ENCODE results near the gene C5.

The C5 gene

DNA sequence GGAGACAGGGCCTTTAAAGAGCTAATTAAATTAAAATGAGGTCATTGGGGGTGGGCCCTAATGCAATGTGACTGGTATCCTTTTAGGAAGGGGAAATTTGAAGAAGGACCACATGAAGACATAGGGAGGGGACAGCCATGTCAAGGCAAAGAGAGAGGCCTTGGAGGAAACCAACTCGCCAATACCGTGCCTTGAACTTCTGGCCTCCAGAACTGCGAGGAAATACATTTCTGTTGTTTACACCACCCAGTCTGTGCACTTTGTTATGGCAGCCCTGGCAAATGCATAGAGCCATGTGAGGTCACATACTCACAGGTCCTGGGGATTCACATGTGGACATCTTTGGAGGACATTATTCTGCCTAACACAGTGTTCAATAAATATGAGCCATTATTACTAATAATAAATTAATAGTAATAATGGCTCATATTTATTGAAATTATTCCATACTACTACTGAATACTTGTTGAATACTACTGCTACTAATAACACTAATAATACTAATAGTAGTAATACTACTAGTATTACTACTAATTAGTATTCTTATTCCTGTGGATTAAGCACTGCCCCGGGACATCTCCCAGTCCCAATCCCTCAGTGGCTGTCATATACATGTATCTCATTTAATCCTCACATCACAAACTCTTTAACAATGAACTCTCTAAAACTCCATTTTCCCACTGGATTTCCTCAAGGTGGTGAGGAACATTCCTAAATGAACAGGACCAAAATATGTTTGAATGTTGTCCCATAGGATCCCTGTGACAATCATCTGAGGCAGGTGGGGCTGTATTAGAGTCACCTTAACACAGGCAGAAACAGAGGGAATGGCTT, 131.9 kb downstream of the C5 start:
- in situ Hi-C loops (cut with MboI; ENCODE audit: low pct_unique_long_range_greater_than_20kb, low sequenced_read_pairs, unreplicated experiment) = no loop called here
- TF ChIP-seq, protein P1, sequence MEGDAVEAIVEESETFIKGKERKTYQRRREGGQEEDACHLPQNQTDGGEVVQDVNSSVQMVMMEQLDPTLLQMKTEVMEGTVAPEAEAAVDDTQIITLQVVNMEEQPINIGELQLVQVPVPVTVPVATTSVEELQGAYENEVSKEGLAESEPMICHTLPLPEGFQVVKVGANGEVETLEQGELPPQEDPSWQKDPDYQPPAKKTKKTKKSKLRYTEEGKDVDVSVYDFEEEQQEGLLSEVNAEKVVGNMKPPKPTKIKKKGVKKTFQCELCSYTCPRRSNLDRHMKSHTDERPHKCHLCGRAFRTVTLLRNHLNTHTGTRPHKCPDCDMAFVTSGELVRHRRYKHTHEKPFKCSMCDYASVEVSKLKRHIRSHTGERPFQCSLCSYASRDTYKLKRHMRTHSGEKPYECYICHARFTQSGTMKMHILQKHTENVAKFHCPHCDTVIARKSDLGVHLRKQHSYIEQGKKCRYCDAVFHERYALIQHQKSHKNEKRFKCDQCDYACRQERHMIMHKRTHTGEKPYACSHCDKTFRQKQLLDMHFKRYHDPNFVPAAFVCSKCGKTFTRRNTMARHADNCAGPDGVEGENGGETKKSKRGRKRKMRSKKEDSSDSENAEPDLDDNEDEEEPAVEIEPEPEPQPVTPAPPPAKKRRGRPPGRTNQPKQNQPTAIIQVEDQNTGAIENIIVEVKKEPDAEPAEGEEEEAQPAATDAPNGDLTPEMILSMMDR (IDR thresholded peaks at IDR 0.05; ENCODE audit: extremely low read depth, insufficient read depth, missing control alignments) = no peak
- no peak for DNase-seq (ENCODE audit: low spot score)

DNA sequence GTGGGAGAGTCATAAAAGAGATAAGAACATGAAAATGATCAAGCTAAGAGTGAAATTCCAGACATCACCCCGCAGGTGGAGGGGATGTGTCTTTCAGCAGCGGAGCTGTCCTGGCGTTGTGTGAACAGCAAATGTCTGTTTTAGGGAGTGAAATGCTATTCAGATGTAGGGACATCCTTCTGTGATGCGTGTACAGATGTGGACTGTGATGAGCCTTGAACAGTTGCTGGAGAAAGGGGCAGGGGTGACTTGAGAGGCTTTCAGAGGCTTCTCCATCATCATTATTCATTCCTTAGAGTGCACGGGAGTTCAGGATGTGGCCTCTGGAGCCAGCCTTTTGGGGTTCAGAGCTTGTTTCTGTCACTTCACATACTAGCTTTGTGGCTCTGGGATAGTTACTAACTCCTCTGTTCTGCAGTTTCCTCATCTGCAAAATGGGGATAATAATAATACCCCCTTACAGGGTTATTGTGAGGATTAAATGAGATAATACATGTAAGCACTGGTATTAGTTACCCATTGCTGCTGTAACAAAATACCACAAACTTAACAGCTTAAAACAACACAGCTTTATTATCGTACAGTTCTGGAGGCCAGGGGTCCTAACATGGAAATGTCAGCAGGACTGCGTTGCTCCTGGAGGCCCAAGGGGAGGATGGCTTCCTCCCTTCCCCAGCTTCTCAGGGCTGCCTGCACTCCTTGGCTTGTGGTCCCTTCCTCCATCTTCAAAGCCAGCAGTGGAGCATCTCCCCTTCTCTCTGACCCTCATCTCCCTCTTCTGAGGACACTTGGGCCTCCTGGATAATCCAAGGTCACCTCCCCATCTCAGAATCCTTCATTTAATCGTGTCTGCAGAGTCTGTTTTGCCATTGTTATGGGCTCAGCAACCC, 132.8 kb downstream of the C5 start:
- in situ Hi-C loops (cut with MboI; ENCODE audit: low pct_unique_long_range_greater_than_20kb, low sequenced_read_pairs, unreplicated experiment) = no loop called here
- DNase-seq (ENCODE audit: low spot score) = no peak
- TF ChIP-seq, protein P1 (IDR thresholded peaks at IDR 0.05; ENCODE audit: extremely low read depth, insufficient read depth, missing control alignments) = no peak

DNA sequence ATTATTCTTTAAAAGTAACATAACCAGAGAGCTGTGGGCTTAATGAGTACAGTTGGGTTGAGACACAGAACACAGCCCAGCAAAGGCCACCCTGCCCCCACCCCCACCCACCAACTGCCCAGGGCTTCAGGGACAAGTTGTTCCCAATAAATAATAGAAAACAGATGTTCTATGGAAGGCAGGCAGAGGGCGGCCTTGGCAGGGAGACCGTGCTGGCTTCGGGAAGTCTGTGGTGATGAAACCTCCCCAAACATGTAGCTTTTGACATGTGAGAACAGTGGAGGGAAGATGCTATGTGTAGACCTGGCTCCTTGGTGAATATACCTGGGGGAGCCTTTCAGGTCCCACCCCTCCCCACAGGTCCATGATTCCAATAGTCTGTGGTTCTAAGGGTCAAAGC, 133.5 kb downstream of the C5 start:
- no peak for DNase-seq (ENCODE audit: low spot score)
- TF ChIP-seq, protein P1 (IDR thresholded peaks at IDR 0.05; ENCODE audit: extremely low read depth, insufficient read depth, missing control alignments) = no peak
- in situ Hi-C loops (cut with MboI; ENCODE audit: low pct_unique_long_range_greater_than_20kb, low sequenced_read_pairs, unreplicated experiment) = no loop called here

DNA sequence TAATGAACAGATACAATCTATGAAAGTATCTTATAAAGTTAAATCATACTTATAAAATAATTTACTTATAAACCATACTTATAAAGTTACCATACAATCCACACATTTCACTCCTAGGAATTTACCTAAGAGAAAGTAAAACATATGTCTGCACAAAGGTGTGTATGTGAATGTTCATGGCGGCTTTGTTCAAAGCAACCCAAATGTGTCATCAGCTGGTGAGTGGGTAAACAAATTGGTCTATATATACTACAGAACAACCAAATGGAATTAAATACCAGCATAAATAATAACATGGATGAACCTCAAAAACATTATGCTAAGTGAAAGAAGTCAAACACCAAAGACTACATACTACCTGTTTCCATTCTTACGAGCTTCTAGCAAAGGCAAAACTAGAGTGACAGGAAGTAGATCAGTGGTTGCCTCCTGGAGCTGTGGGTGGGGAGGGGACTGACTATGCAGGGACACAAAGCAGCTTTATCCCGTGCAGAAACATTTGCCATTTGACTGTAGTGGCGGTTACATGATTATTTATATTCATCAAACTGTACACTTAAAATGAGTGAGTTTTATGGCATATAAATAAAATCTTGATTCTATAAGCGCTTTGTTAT, 134.1 kb downstream of the C5 start:
- DNase-seq (ENCODE audit: low spot score) = no peak
- TF ChIP-seq, protein P1 (IDR thresholded peaks at IDR 0.05; ENCODE audit: extremely low read depth, insufficient read depth, missing control alignments) = no peak
- in situ Hi-C loops (cut with MboI; ENCODE audit: low pct_unique_long_range_greater_than_20kb, low sequenced_read_pairs, unreplicated experiment) = no loop called here

DNA sequence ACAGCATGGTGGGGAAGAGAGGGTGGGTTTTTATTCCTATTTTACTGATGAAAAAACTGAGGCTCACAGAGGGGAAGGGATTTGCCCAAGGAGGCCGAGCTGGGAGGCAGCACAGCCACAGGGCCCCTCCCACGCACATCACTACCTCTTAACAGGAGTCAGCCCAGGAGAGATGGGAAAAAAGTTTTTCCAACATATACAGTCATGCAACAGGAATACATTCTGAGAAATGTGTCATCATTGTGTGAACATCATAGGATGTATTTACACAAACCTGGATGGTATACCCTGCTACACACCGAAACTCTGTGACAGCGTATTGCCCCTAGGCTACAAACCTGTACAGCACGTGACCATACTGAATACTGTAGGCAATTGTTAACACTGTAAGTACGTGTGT, 135.1 kb downstream of the C5 start:
- no peak for DNase-seq (ENCODE audit: low spot score)
- in situ Hi-C loops (cut with MboI; ENCODE audit: low pct_unique_long_range_greater_than_20kb, low sequenced_read_pairs, unreplicated experiment) = no loop called here
- TF ChIP-seq, protein P1 (IDR thresholded peaks at IDR 0.05; ENCODE audit: extremely low read depth, insufficient read depth, missing control alignments) = no peak

DNA sequence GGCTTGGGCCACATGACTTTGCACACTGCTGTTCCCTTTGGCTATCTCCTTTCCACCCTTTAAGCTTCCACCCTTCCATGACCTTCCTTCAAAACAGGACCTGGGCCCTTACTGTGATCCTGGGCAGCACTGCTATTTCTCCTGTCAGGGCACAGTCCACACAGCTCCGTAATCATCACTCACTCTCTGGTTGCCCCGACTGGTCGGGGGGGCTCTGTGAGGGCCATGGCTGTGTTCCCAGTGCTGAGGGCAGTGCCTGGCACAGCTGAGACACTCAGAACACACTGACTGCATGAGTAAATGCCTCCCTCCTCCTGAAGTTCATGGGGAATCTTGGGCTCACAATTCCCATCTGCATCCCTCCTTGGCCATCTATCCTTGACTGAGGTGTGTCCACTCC, 135.7 kb downstream of the C5 start:
- no peak for DNase-seq (ENCODE audit: low spot score)
- TF ChIP-seq, protein P1 (IDR thresholded peaks at IDR 0.05; ENCODE audit: extremely low read depth, insufficient read depth, missing control alignments) = no peak
- in situ Hi-C loops (cut with MboI; ENCODE audit: low pct_unique_long_range_greater_than_20kb, low sequenced_read_pairs, unreplicated experiment) = no loop called here
